Vagina (tissue), 2 donors: Measurements from ENCODE around the gene HOXD8. TPM values are rescaled to one million over a fixed set of nuclear protein-coding genes. Genes with fewer than 3 reads are reported as not detected.

ENCODE experiments used
- DNase-seq, 2 donors: peaks; one replicate each; pipeline ENCODE4 v3.0.0-alpha.2; 2017; ENCODE audit errors: extremely low spot score in 2 of 2
- H3K27ac ChIP-seq: fragments of 200-600 bp; sonication (generic); one replicate; pipeline ENCODE4 v1.5.1; 2019
- H3K27me3 ChIP-seq: fragments of 200-600 bp; sonication (generic); one replicate; pipeline ENCODE4 v1.5.1; 2019
- H3K36me3 ChIP-seq, 2 donors: fragments of 200-600 bp; sonication (generic); one replicate each; pipeline ENCODE4 v1.5.1; 2017 to 2019
- H3K4me1 ChIP-seq: fragments of 200-600 bp; sonication (generic); one replicate; pipeline ENCODE4 v1.5.1; 2019
- H3K4me3 ChIP-seq, 2 donors: fragments of 200-600 bp; sonication (generic); 1 replicate in 1 of 2; 2 replicates in 1 of 2; pipeline ENCODE4 v1.5.1; 2016 to 2019
- H3K9me3 ChIP-seq: fragments of 200-600 bp; sonication (generic); one replicate; pipeline ENCODE4 v1.5.1; 2019
- POLR2A ChIP-seq, 2 donors: fragments of 450-650 bp; IDR thresholded peaks; one replicate each; pipeline ENCODE4 v1.6.1; 2017; ENCODE audit warnings: antibody characterized with exemption in 2 of 2, mild to moderate bottlenecking in 2 of 2, moderate library complexity in 2 of 2
- POLR2AphosphoS5 ChIP-seq, 2 donors: sonication (generic); formaldehyde crosslinking; IDR thresholded peaks; one replicate each; pipeline ENCODE4 v1.9.0; 2017; ENCODE audit warnings: antibody characterized with exemption in 2 of 2, mild to moderate bottlenecking in 2 of 2, low read depth in 1 of 2; ENCODE audit not compliant: insufficient read depth in 1 of 2
- intact Hi-C: fragments of 100-400 bp; cut with DNase I; formaldehyde crosslinking; loops from one replicate; pipeline ENCODE4 v1.15.1; 2023
- total RNA-seq: library from RNA; depleted of rRNA; stranded (reverse); fragments of >200 nt; gene quantifications from one replicate; pipeline ENCODE4 v1.2.3, GENCODE V29; 2016
- TF ChIP-seq, protein P1 (sequence below), 3 experiments: fragments of 450-650 bp in 2 of 3; fragments of 200-600 bp in 1 of 3; sonication (generic) in 1 of 3; IDR thresholded peaks; one replicate each; pipeline ENCODE4 v1.5.1; 2017 to 2019; ENCODE audit warnings: antibody characterized with exemption in 3 of 3, mild to moderate bottlenecking in 2 of 3, moderate library complexity in 2 of 3

The HOXD8 gene
- total RNA-seq, 1 donor from 2014 or later, result 10.3 TPM

DNA sequence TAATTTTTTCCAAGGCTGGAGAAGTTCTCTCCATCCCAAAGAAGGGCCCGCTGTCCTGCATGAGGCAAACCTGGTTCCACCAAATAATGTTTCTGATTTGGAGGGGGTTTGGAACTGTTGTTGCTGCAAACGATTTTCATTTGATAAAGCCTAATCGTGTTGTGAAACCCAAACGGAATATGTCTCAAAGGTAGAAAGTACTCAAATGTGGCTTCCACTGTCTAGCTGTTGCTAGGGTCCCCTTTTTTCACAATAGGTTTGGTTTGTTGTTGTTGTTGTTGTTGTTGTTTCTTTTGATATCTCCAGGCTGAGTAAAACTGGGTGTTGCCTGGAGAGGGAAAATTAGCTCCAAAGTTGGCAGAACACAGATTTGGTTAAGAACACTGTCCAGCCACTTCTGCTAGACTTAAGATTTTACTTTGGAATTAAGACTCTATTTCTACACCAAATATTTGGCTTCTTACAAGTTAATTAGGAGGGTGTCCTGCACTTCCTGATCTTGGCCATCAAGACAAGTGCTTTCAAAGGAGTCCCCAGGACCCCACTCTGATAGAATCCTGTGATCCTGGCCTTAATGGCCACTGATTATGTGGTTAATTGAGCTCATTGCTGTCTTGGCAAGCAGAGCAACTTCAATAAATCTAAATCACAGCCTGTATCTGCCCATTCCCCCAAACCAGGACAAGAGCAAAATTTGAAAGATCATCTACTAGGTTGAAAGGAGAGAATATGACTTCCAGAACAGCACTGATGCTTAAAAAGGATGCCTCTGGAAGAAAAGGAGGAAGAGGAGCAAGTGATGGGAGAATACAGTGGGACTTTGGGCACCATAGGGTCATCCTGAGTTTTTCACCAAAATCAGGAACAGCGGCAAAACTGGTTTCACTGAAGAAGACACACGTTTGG is 40.3 kb upstream of the HOXD8 start:
- H3K4me1 ChIP-seq, result peaks cover 41% of the 10 kb centered on the region
- H3K36me3 ChIP-seq, result no peaks in the 10 kb centered on the region
- TF ChIP-seq POLR2A (IDR thresholded peaks at IDR 0.05) (no peak), POLR2AphosphoS5 (IDR thresholded peaks at IDR 0.05; ENCODE audit: insufficient read depth in 1 of 2, low read depth in 1 of 2) (no peak)
- TF ChIP-seq, protein P1, sequence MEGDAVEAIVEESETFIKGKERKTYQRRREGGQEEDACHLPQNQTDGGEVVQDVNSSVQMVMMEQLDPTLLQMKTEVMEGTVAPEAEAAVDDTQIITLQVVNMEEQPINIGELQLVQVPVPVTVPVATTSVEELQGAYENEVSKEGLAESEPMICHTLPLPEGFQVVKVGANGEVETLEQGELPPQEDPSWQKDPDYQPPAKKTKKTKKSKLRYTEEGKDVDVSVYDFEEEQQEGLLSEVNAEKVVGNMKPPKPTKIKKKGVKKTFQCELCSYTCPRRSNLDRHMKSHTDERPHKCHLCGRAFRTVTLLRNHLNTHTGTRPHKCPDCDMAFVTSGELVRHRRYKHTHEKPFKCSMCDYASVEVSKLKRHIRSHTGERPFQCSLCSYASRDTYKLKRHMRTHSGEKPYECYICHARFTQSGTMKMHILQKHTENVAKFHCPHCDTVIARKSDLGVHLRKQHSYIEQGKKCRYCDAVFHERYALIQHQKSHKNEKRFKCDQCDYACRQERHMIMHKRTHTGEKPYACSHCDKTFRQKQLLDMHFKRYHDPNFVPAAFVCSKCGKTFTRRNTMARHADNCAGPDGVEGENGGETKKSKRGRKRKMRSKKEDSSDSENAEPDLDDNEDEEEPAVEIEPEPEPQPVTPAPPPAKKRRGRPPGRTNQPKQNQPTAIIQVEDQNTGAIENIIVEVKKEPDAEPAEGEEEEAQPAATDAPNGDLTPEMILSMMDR (IDR thresholded peaks at IDR 0.05), result no peak
- H3K9me3 ChIP-seq, result no peaks in the 10 kb centered on the region
- no peaks in the 10 kb centered on the region for H3K27me3 ChIP-seq
- no peak for DNase-seq
- intact Hi-C loops, result loop anchor here (5.0 to 10.0 kb wide), 2 partner anchors 402 to 1754 kb away; partner anchors contain the start of gene SP9
- H3K4me3 ChIP-seq, result peak overlapping the region; percentile 46 to 48
- peak overlapping the region; percentile 91 for H3K27ac ChIP-seq

DNA sequence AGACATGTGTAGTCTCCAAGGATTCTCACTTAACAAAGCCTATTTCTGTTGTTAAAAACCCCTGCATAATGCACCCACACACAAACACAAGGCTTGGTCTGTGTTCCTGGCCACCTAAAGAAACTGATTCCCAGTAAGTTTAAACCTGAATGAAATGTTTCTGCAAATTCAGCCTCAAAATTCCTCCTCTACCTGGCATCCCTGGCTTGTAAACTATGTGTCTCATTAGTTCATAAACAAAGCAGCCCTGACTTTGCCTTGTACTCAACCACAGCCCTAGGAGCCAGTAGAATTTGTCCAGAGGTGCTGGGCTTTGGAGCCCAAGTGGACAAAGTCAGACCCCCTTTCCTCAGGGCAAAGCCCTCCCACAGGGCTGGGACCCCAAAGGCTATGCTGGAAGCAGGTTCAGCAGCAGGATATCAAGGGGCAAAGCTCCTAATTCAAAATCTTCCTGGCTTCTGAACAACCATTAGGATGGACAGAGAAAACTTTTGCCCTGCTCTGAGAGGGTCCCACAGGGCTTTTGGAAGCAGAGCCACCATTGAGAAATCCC is 39.6 kb upstream of the HOXD8 start:
- H3K27ac ChIP-seq, result peak overlapping the region; percentile 91
- DNase-seq, result no peak
- H3K36me3 ChIP-seq, result no peaks in the 10 kb centered on the region
- no peaks in the 10 kb centered on the region for H3K9me3 ChIP-seq
- intact Hi-C loops, result loop anchor here (5.0 to 10.0 kb wide), 3 partner anchors 403 to 1755 kb away; partner anchors contain the start of gene SP9
- peaks cover 37% of the 10 kb centered on the region for H3K4me1 ChIP-seq
- TF ChIP-seq POLR2AphosphoS5 (IDR thresholded peaks at IDR 0.05; ENCODE audit: insufficient read depth in 1 of 2, low read depth in 1 of 2) (no peak), POLR2A (IDR thresholded peaks at IDR 0.05) (no peak)
- TF ChIP-seq, protein P1 (IDR thresholded peaks at IDR 0.05), result no peak
- H3K4me3 ChIP-seq, result no peak overlapping the region
- H3K27me3 ChIP-seq, result no peaks in the 10 kb centered on the region

DNA sequence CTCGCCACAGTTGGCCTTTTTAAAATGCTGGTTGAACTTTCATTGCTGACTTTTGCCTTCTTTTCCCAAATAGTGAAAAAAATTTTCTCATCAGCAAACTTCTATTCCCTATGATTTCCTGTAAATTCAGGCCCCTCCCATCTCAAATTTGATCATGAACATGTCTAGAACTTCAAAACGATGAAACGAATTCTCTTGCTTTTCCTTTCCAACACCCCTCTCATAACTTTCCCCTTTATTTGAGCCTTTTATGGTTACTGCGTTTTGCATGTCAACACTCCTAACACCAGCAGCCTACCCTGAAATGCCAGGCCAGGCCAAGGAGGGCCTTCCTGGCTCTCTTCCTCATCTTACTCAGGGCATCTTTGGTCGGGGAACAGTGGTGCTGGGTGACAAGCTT is 38.6 kb upstream of the HOXD8 start:
- H3K4me1 ChIP-seq, result peaks cover 28% of the 10 kb centered on the region
- no peak for TF ChIP-seq POLR2A (IDR thresholded peaks at IDR 0.05)
- TF ChIP-seq, protein P1 (IDR thresholded peaks at IDR 0.05), result no peak
- no peak for TF ChIP-seq POLR2AphosphoS5 (IDR thresholded peaks at IDR 0.05; ENCODE audit: insufficient read depth in 1 of 2, low read depth in 1 of 2)
- intact Hi-C loops, result loop anchor here (5.0 kb wide), 1 partner anchor 839 kb away; no protein-coding TSS in a partner anchor
- H3K27me3 ChIP-seq, result no peaks in the 10 kb centered on the region
- peak overlapping the region; percentile 91 for H3K27ac ChIP-seq
- no peaks in the 10 kb centered on the region for H3K9me3 ChIP-seq
- no peak for DNase-seq
- no peak overlapping the region for H3K4me3 ChIP-seq
- no peaks in the 10 kb centered on the region for H3K36me3 ChIP-seq

DNA sequence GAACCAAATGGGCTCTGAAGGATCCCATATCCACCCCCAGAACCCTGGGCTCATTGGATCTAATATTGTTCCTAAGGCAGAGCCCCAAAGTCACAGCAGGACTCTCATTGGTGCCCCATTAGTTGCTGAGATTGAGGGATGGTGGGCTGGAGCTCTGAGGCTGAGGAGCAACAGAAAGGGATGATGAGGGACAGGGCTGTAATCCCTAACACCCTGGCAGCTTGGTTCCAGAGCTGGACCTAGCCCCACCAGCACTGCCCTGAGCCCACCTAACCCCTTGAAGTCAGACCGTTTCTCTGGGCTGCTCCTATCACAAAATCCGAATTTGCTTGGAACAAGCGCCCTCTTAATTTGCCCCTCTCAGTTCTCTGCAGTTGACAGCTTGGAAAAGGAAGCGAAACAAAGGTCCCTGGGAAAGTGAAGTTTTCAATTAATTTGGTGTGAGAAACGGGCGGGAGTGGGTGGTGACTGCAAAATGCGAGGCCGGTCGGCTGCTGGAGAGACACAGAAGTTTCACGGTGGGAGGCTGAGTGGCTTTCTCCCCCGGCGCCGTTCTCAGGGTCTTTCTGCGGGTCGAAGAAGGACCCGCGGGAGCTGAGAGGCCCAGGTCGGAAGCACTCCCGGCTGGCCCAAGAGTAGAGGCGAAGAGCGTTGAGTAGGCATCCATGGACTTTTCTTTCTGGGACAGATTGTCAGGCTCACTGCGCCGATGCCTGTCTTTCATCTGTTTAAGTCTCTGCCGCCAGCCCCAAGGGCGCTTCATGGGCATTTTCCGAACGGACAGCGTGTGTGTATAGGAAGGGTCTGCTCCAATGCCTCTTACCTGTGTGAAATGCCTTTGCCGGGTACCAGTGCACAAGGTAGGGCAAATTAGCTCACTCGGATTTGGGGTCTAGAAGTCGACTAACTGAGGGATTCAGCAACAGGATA is 37.9 kb upstream of the HOXD8 start:
- intact Hi-C loops, result loop anchor here (5.0 kb wide), 1 partner anchor 839 kb away; no protein-coding TSS in a partner anchor
- no peak for DNase-seq
- H3K27me3 ChIP-seq, result no peaks in the 10 kb centered on the region
- H3K4me3 ChIP-seq, result peak overlapping the region; percentile 54 to 59
- TF ChIP-seq POLR2A (IDR thresholded peaks at IDR 0.05) (no peak), POLR2AphosphoS5 (IDR thresholded peaks at IDR 0.05; ENCODE audit: insufficient read depth in 1 of 2, low read depth in 1 of 2) (no peak)
- TF ChIP-seq, protein P1 (IDR thresholded peaks at IDR 0.05), result no peak
- H3K27ac ChIP-seq, result peak overlapping the region; percentile 91
- peaks cover 20% of the 10 kb centered on the region for H3K4me1 ChIP-seq
- H3K36me3 ChIP-seq, result no peaks in the 10 kb centered on the region
- no peaks in the 10 kb centered on the region for H3K9me3 ChIP-seq
